ENCODE results near the gene TNRC18.
A peak's percentile ranks its signal among the peaks of the same experiment; 100 is the strongest.
"Not testable (repeated sequence)": the region's sequence is repeated elsewhere in the genome, so short reads cannot be mapped to it uniquely, and the experiment has no call there.

Gene TNRC18

GRCh38 chr7:5423306-5423975 is at the start of gene TNRC18:
TSS of gene TNRC18 (minus strand) at chr7:5423834. CDS start at chr7:5421246, 2,588 bp downstream.
- H3K36me3 Mint-ChIP-seq = no peaks in the 10 kb centered on the region
- ATAC-seq = no peak
- peaks cover 72% of the 10 kb centered on the region for H3K27me3 Mint-ChIP-seq
- peaks cover 62% of the 10 kb centered on the region for H3K4me1 Mint-ChIP-seq
- peak within 1 kb of the TSS; percentile 76 for H3K4me3 Mint-ChIP-seq
- no peaks in the 10 kb centered on the region for H3K9me3 Mint-ChIP-seq
- peak within 1 kb of the TSS; percentile 31 for H3K27ac Mint-ChIP-seq

DNA sequence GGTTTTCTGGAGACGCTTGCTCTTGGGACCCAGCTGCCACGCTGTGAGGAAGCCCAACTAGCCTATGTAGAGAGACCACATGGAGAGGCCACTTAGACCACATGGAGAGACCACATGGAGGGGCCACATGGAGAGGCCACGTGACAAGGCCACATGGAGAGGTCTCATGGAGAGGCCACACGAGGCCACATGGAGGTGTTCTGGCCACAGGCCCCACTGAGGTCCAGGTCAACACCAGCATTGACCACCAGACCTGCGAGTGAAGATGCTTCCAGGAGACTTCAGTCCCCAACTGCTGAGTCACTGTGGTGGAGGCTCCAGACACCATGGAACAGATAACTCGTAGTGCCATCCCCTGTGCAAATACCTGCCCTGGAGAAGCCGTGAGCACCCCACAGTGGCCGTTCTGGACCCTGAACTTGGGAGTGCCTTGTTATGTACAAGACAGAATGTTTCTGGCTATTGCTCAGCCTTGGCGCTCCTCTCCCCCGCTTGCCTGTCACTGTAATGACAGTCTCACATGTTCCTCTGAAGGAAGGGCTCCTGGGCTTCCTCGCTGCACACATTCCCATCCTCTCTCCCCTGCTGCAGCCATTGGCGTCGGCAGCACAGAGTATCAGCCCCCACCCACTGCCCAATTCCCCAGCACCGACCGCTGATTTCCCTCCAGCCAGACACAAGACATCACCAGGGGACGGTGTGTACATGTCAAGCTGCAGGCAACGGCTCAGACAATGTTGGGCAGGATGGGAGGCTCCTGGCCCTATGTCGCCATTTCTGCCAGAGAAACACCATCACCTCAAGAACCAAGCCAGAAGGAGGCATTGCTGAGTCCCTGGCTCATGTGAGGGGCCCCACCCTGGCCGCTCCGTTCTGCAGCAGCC is 49.0 kb upstream of the TNRC18 start:
- no peak overlapping the region for H3K27ac Mint-ChIP-seq
- no peaks in the 10 kb centered on the region for H3K9me3 Mint-ChIP-seq
- H3K4me3 Mint-ChIP-seq = no peak overlapping the region
- H3K36me3 Mint-ChIP-seq = peaks cover 33% of the 10 kb centered on the region
- H3K27me3 Mint-ChIP-seq = no peaks in the 10 kb centered on the region
- no peaks in the 10 kb centered on the region for H3K4me1 Mint-ChIP-seq
- no peak for ATAC-seq

DNA sequence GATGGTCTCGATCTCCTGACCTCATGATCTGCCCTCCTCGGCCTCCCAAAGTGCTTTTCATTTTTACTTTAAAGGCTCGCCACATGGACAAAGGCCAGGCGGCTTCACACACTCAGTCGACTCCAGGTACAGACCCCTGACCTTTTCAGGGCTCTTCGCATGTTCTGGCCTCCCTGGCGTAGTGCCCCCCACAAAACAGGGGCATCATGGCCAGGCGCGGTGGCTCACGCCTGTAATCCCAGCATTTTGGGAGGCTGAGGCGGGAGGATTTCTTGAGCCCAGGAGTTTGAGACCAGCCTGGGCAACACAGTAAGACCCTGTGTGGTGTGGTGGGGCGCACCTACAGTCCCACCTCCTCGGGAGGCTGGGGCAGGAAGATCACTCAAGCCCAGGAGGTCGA is 48.0 kb upstream of the TNRC18 start:
- H3K4me3 Mint-ChIP-seq, H3K27me3 Mint-ChIP-seq, ATAC-seq, H3K9me3 Mint-ChIP-seq, H3K4me1 Mint-ChIP-seq, H3K27ac Mint-ChIP-seq: not testable (repeated sequence)
- H3K36me3 Mint-ChIP-seq = peaks cover 33% of the 10 kb centered on the region

DNA sequence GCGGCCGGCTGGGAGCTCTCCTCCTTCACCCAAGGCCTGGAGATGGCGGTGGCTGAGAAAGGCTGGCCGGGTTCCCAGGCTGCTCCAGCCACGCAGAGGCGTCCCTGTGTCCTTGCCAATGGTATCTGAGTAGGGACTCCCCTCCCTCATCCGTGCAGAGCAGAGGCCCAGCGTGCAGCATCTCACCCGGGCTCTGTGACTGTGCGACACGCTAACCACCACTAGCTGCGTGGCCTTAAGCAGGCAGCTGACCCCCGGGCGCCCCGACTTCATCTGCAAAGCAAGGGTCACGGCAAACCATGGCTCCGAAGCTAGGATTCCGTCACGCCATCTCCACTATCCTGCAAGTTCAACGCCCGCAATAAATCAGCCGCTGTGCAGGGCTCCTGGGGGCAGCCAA is 47.2 kb upstream of the TNRC18 start:
- ATAC-seq = no peak
- Mint-ChIP-seq H3K27ac (no peak overlapping the region), H3K4me1 (no peaks in the 10 kb centered on the region), H3K27me3 (no peaks in the 10 kb centered on the region), H3K4me3 (no peak overlapping the region), H3K9me3 (no peaks in the 10 kb centered on the region), H3K36me3 (peaks cover 33% of the 10 kb centered on the region)

GRCh38 chr7:5470167-5470532 is 46.5 kb upstream of the TNRC18 start:
- no peaks in the 10 kb centered on the region for H3K27me3 Mint-ChIP-seq
- H3K9me3 Mint-ChIP-seq = no peaks in the 10 kb centered on the region
- no peaks in the 10 kb centered on the region for H3K4me1 Mint-ChIP-seq
- peaks cover 33% of the 10 kb centered on the region for H3K36me3 Mint-ChIP-seq
- H3K27ac Mint-ChIP-seq = no peak overlapping the region
- ATAC-seq = no peak
- no peak overlapping the region for H3K4me3 Mint-ChIP-seq

- no peak overlapping the region for H3K4me3 Mint-ChIP-seq
- no peaks in the 10 kb centered on the region for H3K9me3 Mint-ChIP-seq
- no peaks in the 10 kb centered on the region for H3K4me1 Mint-ChIP-seq
- no peaks in the 10 kb centered on the region for H3K27me3 Mint-ChIP-seq
- no peak overlapping the region for H3K27ac Mint-ChIP-seq
- H3K36me3 Mint-ChIP-seq = peaks cover 33% of the 10 kb centered on the region
- ATAC-seq = no peak
Measured at GRCh38 chr7:5469375-5470166, 45.9 kb upstream of the TNRC18 start.

GRCh38 chr7:5467645-5468044 is 44.0 kb upstream of the TNRC18 start:
- peaks cover 23% of the 10 kb centered on the region for H3K36me3 Mint-ChIP-seq
- no peak overlapping the region for H3K27ac Mint-ChIP-seq
- H3K4me3 Mint-ChIP-seq = no peak overlapping the region
- no peak for ATAC-seq
- no peaks in the 10 kb centered on the region for H3K27me3 Mint-ChIP-seq
- no peaks in the 10 kb centered on the region for H3K9me3 Mint-ChIP-seq
- no peaks in the 10 kb centered on the region for H3K4me1 Mint-ChIP-seq

- Mint-ChIP-seq H3K27ac (no peak overlapping the region), H3K4me3 (no peak overlapping the region), H3K36me3 (peaks cover 12% of the 10 kb centered on the region), H3K27me3 (no peaks in the 10 kb centered on the region), H3K4me1 (no peaks in the 10 kb centered on the region), H3K9me3 (no peaks in the 10 kb centered on the region)
- ATAC-seq = no peak
Measured at GRCh38 chr7:5466551-5466950, 42.9 kb upstream of the TNRC18 start.

DNA sequence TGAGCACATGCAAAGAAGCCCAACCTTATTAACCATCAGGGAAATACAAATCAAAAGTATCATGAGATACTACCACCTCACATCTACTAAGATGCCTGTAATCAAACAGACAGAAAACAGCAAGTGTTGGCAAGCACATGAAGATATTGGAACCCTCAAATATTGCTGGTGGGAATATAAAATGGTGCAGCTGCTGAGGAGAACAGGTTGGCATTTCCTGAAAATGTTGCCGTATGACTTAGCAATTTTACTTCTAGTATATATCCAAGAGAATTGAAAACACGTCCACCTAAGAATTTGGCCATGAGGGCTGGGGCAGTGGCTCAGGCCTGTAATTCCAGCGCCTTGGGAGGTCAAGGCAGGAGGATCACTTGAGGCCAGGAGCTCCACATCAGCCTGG is 39.4 kb upstream of the TNRC18 start:
- no peaks in the 10 kb centered on the region for H3K27me3 Mint-ChIP-seq
- no peaks in the 10 kb centered on the region for H3K4me1 Mint-ChIP-seq
- peaks cover 5% of the 10 kb centered on the region for H3K36me3 Mint-ChIP-seq
- H3K27ac Mint-ChIP-seq = no peak overlapping the region
- H3K4me3 Mint-ChIP-seq = no peak overlapping the region
- ATAC-seq = no peak
- no peaks in the 10 kb centered on the region for H3K9me3 Mint-ChIP-seq

GRCh38 chr7:5462216-5462615 is 38.6 kb upstream of the TNRC18 start:
- H3K36me3 Mint-ChIP-seq = peaks cover 5% of the 10 kb centered on the region
- no peak overlapping the region for H3K27ac Mint-ChIP-seq
- no peak for ATAC-seq
- H3K4me3 Mint-ChIP-seq = no peak overlapping the region
- no peaks in the 10 kb centered on the region for H3K4me1 Mint-ChIP-seq
- no peaks in the 10 kb centered on the region for H3K27me3 Mint-ChIP-seq
- no peaks in the 10 kb centered on the region for H3K9me3 Mint-ChIP-seq

DNA sequence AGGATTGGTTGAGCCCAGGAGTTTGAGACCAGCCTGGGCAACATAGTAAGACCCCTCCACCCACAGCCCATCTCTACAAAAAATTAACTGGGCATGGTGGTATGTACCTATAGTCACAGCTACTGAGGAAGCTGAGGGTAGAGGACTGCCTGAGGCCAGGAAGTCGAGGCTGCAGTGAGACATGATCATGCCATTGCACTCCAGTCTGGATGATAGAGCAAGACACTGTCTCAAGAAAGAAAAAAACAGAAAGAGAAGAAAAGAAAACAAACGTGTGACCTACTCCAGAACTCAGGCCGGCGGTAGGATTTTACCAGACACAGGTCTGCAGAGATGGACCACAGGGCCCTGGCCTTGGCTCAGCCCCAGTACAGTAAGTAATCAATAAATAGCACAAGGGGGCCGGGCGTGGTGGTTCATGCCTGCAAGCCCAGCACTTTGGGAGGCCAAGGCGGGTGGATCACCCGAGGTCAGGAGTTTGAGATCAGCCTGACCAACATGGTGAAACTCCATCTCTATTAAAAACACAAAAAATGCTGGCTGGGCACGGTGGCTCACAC is 35.4 kb upstream of the TNRC18 start:
- Mint-ChIP-seq H3K9me3 (no peaks in the 10 kb centered on the region), H3K36me3 (peaks cover 12% of the 10 kb centered on the region), H3K27me3 (peaks cover 10% of the 10 kb centered on the region), H3K4me3 (no peak overlapping the region), H3K4me1 (no peaks in the 10 kb centered on the region), H3K27ac (no peak overlapping the region)
- no peak for ATAC-seq

- H3K4me3 Mint-ChIP-seq = no peak overlapping the region
- no peaks in the 10 kb centered on the region for H3K9me3 Mint-ChIP-seq
- peaks cover 12% of the 10 kb centered on the region for H3K36me3 Mint-ChIP-seq
- H3K4me1 Mint-ChIP-seq = no peaks in the 10 kb centered on the region
- no peak for ATAC-seq
- no peak overlapping the region for H3K27ac Mint-ChIP-seq
- H3K27me3 Mint-ChIP-seq = peaks cover 18% of the 10 kb centered on the region
Measured at GRCh38 chr7:5457245-5457735, 33.7 kb upstream of the TNRC18 start.

DNA sequence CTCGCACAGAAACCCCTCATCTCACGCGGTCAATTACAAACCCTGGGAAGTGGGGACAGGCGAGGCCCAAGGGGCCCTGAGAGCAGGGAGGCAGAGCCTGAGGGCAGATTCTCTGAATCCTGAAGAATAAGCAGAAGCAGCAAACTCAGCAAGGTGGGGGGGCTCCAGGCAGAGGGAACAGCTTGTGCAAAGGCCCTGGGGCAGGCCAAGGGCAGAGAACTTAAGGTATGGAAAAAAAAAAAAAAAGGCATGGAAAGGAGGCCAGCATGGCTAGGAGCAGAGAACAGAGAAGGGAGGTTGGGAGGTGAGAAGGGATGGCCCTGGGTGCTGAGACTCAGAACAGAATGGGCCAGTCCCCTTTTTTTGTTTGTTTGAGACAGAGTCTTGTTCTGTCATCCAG is 32.8 kb upstream of the TNRC18 start:
- no peaks in the 10 kb centered on the region for H3K4me1 Mint-ChIP-seq
- no peak overlapping the region for H3K27ac Mint-ChIP-seq
- peaks cover 19% of the 10 kb centered on the region for H3K27me3 Mint-ChIP-seq
- H3K36me3 Mint-ChIP-seq = peaks cover 12% of the 10 kb centered on the region
- ATAC-seq = no peak
- H3K4me3 Mint-ChIP-seq = no peak overlapping the region
- H3K9me3 Mint-ChIP-seq = no peaks in the 10 kb centered on the region

DNA sequence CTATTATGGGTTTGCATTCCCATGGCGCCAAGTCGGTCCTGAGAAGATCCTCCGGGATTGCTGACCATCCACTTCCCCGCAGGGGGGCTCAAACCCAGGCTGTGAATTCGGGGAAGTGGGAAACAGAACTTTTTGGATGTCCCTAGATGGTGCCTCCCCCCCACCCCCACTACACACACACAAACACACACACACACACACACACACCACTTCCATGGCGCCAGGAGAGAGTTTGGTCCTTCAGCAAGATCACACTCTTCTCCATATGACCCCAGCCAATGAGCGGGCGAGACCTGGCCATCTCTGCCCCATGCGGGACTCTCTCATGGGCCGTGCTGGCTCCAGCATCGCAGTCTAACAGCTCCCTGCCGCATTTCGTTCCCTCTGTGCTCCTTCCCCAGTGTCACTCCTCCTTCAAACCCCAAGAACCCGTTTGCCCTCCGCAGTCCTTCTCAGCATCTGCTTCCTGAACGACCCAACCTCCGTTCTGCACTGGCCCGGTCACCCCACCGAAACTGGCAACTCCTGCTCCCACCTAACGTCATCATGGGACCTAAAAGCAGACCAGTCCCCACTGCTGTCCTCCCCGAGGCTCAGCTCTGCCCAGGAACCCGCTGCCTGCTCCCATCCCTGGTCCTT is 32.1 kb upstream of the TNRC18 start:
- H3K4me1 Mint-ChIP-seq = no peaks in the 10 kb centered on the region
- H3K4me3 Mint-ChIP-seq = no peak overlapping the region
- no peak for ATAC-seq
- H3K9me3 Mint-ChIP-seq = no peaks in the 10 kb centered on the region
- H3K27me3 Mint-ChIP-seq = peaks cover 19% of the 10 kb centered on the region
- peaks cover 12% of the 10 kb centered on the region for H3K36me3 Mint-ChIP-seq
- H3K27ac Mint-ChIP-seq = no peak overlapping the region

DNA sequence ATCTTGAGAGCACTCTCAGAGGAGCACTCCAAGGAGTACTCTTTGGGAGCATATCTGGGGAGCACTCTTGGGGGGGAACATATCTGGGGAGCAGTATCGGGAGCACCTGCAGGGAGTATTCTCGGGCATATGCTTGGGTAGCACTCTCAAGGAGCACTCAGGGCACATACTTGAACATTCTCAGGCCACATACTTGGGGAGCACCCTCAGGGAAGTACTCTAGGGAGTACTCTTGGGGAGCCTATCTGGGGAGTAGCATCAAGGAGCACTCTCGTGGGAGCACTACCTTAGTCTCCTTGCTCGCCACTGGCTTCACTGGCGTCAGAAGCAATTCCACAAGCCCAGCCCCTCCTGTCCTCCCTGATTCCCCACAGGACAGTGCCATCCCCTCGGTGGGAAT is 31.5 kb upstream of the TNRC18 start:
- H3K27ac Mint-ChIP-seq = no peak overlapping the region
- no peak for ATAC-seq
- H3K4me3 Mint-ChIP-seq = no peak overlapping the region
- H3K36me3 Mint-ChIP-seq = peaks cover 12% of the 10 kb centered on the region
- H3K4me1 Mint-ChIP-seq = no peaks in the 10 kb centered on the region
- H3K9me3 Mint-ChIP-seq = no peaks in the 10 kb centered on the region
- peaks cover 19% of the 10 kb centered on the region for H3K27me3 Mint-ChIP-seq
